ENCODE data around the gene KIF26A. TPM values are rescaled to one million over a fixed set of nuclear protein-coding genes. Genes with fewer than 3 reads are reported as not detected.

The KIF26A gene
- total and polyA plus RNA-seq, 10 donors, result 0.72 to 21.9 (median 9.2) TPM

- H3K36me3 ChIP-seq, result peaks cover 0 to 21% (median 0%) of the 10 kb centered on the region in 6 donors
- H3K27me3 ChIP-seq (replicated peaks in 1 of 7), result peaks cover 0 to 30% (median 0%) of the 10 kb centered on the region in 7 donors
- 74 to 83% (median 81%) methylated on average over 23 to 26 of the region's 26 CpGs for WGBS, 5 donors
- no peak overlapping the region for H3K27ac ChIP-seq
- H3K9me3 ChIP-seq, result no peaks in the 10 kb centered on the region
- intact Hi-C loops (cut with DNase I; ENCODE audit: low total_unique reads), result no loop called here
- no peak for DNase-seq
- peaks cover 0 to 18% (median 8%) of the 10 kb centered on the region in 6 donors for H3K4me1 ChIP-seq
- TF ChIP-seq POLR2AphosphoS5 (IDR thresholded peaks at IDR 0.05) (no peak), POLR2A (IDR thresholded peaks at IDR 0.05) (no peak), CTCF (IDR thresholded peaks at IDR 0.05 in 8 of 11, conservative IDR thresholded peaks at IDR 0.05 in 3 of 11) (no peak)
- no peak overlapping the region for H3K4me3 ChIP-seq
These were observed 42.3 kb downstream of the KIF26A start for GRCh38 chr14:104180561-104181165.

GRCh38 chr14:104181761-104182530 is 43.6 kb downstream of the KIF26A start:
- H3K4me3 ChIP-seq, result no peak overlapping the region
- peaks cover 0 to 37% (median 0%) of the 10 kb centered on the region in 7 donors for H3K27me3 ChIP-seq (replicated peaks in 1 of 7)
- no peaks in the 10 kb centered on the region for H3K9me3 ChIP-seq
- no peak for TF ChIP-seq POLR2A (IDR thresholded peaks at IDR 0.05)
- no peak for TF ChIP-seq POLR2AphosphoS5 (IDR thresholded peaks at IDR 0.05)
- no peak for TF ChIP-seq CTCF (IDR thresholded peaks at IDR 0.05 in 8 of 11, conservative IDR thresholded peaks at IDR 0.05 in 3 of 11)
- H3K36me3 ChIP-seq, result peaks cover 0 to 8% (median 0%) of the 10 kb centered on the region in 6 donors
- no peak overlapping the region for H3K27ac ChIP-seq
- H3K4me1 ChIP-seq, result peaks cover 0 to 18% (median 8%) of the 10 kb centered on the region in 6 donors
- 68 to 91% (median 82%) methylated on average over 17 to 27 of the region's 27 CpGs for WGBS, 5 donors
- DNase-seq, result no peak
- intact Hi-C loops (cut with DNase I; ENCODE audit: low total_unique reads), result no loop called here

- no peak for TF ChIP-seq CTCF (IDR thresholded peaks at IDR 0.05 in 8 of 11, conservative IDR thresholded peaks at IDR 0.05 in 3 of 11)
- no peak for TF ChIP-seq POLR2AphosphoS5 (IDR thresholded peaks at IDR 0.05)
- no peak for TF ChIP-seq POLR2A (IDR thresholded peaks at IDR 0.05)
- no peak for DNase-seq
- no peaks in the 10 kb centered on the region for H3K36me3 ChIP-seq
- H3K4me1 ChIP-seq, result peaks cover 0 to 15% (median 8%) of the 10 kb centered on the region in 6 donors
- H3K4me3 ChIP-seq, result no peak overlapping the region
- intact Hi-C loops (cut with DNase I; ENCODE audit: low total_unique reads), result no loop called here
- H3K9me3 ChIP-seq, result no peaks in the 10 kb centered on the region
- no peak overlapping the region for H3K27ac ChIP-seq
- 83 to 89% (median 88%) methylated on average over 9 to 16 of the region's 16 CpGs for WGBS, 5 donors
- H3K27me3 ChIP-seq (replicated peaks in 1 of 7), result peaks cover 0 to 46% (median 0%) of the 10 kb centered on the region in 7 donors
These were observed 44.6 kb downstream of the KIF26A start for GRCh38 chr14:104182857-104183425.

- 83 to 92% (median 83%) methylated on average over 7 to 13 of the region's 13 CpGs for WGBS, 5 donors
- Histone ChIP-seq H3K27me3 (replicated peaks in 1 of 7) (peaks cover 0 to 54% (median 0%) of the 10 kb centered on the region in 7 donors), H3K4me3 (no peak overlapping the region), H3K9me3 (no peaks in the 10 kb centered on the region), H3K36me3 (no peaks in the 10 kb centered on the region), H3K27ac (no peak overlapping the region), H3K4me1 (peaks cover 0 to 8% (median 3%) of the 10 kb centered on the region in 6 donors)
- no peak for DNase-seq
- no peak for TF ChIP-seq POLR2AphosphoS5 (IDR thresholded peaks at IDR 0.05)
- intact Hi-C loops (cut with DNase I; ENCODE audit: low total_unique reads), result no loop called here
These were observed 45.4 kb downstream of the KIF26A start for GRCh38 chr14:104183796-104184195.
